ENCODE data around the gene TBX3.

The TBX3 gene

DNA sequence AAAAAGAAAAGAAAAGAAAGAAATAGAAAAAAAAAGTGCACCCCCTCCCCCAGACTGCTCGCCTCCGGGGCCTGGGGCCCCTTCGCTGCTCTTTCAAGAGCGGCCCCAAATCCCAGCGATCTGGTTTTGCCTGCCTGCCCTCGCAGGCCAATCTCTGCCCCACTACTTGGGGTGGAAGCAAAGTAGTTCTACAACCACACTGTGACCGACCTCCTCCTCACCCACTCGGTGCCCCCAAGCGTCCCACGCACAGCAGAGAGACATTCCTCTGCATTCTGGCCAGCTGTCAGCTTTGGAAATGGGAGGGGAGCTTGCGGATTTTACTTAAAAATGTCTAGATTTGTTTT is 2.4 kb upstream of the TBX3 start:
- Histone ChIP-seq H3K79me2 (ENCODE audit: low read length) (no peaks in the 10 kb centered on the region), H3K36me3 (replicated peaks; ENCODE audit: low read depth, low read length) (no peaks in the 10 kb centered on the region), H3K4me2 (ENCODE audit: low read length) (no peak overlapping the region), H3K27me3 (ENCODE audit: low read depth, low read length) (peaks cover 9% of the 10 kb centered on the region; the same call in 1 of the 2 replicates), H2AFZ (ENCODE audit: low read depth, low read length) (no peak overlapping the region), H3K9ac (ENCODE audit: low read length) (no peak overlapping the region), H3K27ac (ENCODE audit: low read length) (no peak overlapping the region), H4K20me1 (ENCODE audit: insufficient read depth, low read length) (no peaks in the 10 kb centered on the region), H3K4me3 (ENCODE audit: low read length) (no peak overlapping the region), H3K9me3 (ENCODE audit: insufficient read depth, low read length) (no peaks in the 10 kb centered on the region; the same call in 1 of the 2 replicates), H3K4me1 (ENCODE audit: low read length) (no peaks in the 10 kb centered on the region)
- no peak for TF ChIP-seq EZH2phosphoT487 (IDR thresholded peaks at IDR 0.05; ENCODE audit: low read depth)
- TF ChIP-seq, protein P1, sequence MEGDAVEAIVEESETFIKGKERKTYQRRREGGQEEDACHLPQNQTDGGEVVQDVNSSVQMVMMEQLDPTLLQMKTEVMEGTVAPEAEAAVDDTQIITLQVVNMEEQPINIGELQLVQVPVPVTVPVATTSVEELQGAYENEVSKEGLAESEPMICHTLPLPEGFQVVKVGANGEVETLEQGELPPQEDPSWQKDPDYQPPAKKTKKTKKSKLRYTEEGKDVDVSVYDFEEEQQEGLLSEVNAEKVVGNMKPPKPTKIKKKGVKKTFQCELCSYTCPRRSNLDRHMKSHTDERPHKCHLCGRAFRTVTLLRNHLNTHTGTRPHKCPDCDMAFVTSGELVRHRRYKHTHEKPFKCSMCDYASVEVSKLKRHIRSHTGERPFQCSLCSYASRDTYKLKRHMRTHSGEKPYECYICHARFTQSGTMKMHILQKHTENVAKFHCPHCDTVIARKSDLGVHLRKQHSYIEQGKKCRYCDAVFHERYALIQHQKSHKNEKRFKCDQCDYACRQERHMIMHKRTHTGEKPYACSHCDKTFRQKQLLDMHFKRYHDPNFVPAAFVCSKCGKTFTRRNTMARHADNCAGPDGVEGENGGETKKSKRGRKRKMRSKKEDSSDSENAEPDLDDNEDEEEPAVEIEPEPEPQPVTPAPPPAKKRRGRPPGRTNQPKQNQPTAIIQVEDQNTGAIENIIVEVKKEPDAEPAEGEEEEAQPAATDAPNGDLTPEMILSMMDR (IDR thresholded peaks at IDR 0.05; ENCODE audit: low read depth, low read length), result no peak

DNA sequence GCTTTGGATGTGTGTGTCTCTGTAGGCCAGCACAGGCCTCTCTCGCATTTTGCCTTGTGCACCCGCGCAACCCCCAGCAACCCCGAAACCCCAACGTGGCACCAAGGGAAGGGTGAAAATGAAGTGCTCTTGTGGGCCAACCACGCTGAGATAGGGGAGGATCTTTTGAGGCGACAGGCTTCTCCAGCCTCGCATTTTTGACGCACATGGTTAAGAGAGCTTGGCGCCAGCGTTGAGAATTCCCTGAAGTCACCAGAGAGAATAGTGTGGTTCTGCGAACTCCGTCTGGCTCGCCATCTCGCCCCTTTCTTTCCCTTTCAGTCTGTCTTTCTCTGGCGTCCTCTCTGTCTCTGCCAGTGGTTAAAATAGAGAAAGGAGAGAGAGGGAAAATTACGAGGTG is 1.9 kb upstream of the TBX3 start:
- H3K27me3 ChIP-seq (ENCODE audit: low read depth, low read length), result peaks cover 9% of the 10 kb centered on the region; the same call in 1 of the 2 replicates
- H3K4me3 ChIP-seq (ENCODE audit: low read length), result no peak overlapping the region
- H3K36me3 ChIP-seq (replicated peaks; ENCODE audit: low read depth, low read length), result no peaks in the 10 kb centered on the region
- no peaks in the 10 kb centered on the region for H3K4me1 ChIP-seq (ENCODE audit: low read length)
- no peak overlapping the region for H3K9ac ChIP-seq (ENCODE audit: low read length)
- no peaks in the 10 kb centered on the region for H4K20me1 ChIP-seq (ENCODE audit: insufficient read depth, low read length)
- no peak overlapping the region for H2AFZ ChIP-seq (ENCODE audit: low read depth, low read length)
- no peaks in the 10 kb centered on the region for H3K79me2 ChIP-seq (ENCODE audit: low read length)
- no peak for TF ChIP-seq EZH2phosphoT487 (IDR thresholded peaks at IDR 0.05; ENCODE audit: low read depth)
- H3K9me3 ChIP-seq (ENCODE audit: insufficient read depth, low read length), result no peaks in the 10 kb centered on the region; the same call in 1 of the 2 replicates
- no peak overlapping the region for H3K4me2 ChIP-seq (ENCODE audit: low read length)
- no peak overlapping the region for H3K27ac ChIP-seq (ENCODE audit: low read length)

DNA sequence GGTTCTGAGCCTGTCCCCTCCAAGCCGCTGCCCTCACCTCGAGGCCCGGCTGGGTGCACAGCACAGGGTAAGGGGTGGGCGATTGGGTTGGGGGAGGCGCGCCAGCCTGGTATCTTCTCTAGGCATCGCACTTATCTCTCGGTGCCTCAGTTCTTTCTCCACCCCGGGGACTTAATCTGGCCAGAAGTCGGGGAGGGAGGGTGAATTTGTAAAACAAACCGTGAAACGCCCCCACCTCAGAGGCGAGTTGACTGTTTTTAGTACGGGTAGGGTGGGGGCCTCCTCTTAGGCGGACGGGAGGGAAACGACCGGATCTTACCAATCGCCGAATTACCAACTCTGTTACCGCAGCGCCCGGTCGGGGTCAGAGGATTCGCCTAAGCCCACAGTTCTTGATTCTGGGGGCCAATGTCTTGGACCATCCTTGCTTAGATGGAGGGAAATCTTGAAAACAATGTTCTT is 1.4 kb upstream of the TBX3 start:
- no peak overlapping the region for H3K4me2 ChIP-seq (ENCODE audit: low read length)
- no peak overlapping the region for H3K9ac ChIP-seq (ENCODE audit: low read length)
- H3K79me2 ChIP-seq (ENCODE audit: low read length), result no peaks in the 10 kb centered on the region
- no peaks in the 10 kb centered on the region; the same call in 1 of the 2 replicates for H3K9me3 ChIP-seq (ENCODE audit: insufficient read depth, low read length)
- no peak overlapping the region for H2AFZ ChIP-seq (ENCODE audit: low read depth, low read length)
- H3K36me3 ChIP-seq (replicated peaks; ENCODE audit: low read depth, low read length), result no peaks in the 10 kb centered on the region
- no peaks in the 10 kb centered on the region for H4K20me1 ChIP-seq (ENCODE audit: insufficient read depth, low read length)
- TF ChIP-seq, protein P1 (IDR thresholded peaks at IDR 0.05; ENCODE audit: low read depth, low read length), result no peak
- TF ChIP-seq EZH2phosphoT487 (IDR thresholded peaks at IDR 0.05; ENCODE audit: low read depth), result no peak
- peaks cover 9% of the 10 kb centered on the region; the same call in 1 of the 2 replicates for H3K27me3 ChIP-seq (ENCODE audit: low read depth, low read length)
- no peak overlapping the region for H3K4me3 ChIP-seq (ENCODE audit: low read length)
- H3K27ac ChIP-seq (ENCODE audit: low read length), result no peak overlapping the region
- no peaks in the 10 kb centered on the region for H3K4me1 ChIP-seq (ENCODE audit: low read length)

DNA sequence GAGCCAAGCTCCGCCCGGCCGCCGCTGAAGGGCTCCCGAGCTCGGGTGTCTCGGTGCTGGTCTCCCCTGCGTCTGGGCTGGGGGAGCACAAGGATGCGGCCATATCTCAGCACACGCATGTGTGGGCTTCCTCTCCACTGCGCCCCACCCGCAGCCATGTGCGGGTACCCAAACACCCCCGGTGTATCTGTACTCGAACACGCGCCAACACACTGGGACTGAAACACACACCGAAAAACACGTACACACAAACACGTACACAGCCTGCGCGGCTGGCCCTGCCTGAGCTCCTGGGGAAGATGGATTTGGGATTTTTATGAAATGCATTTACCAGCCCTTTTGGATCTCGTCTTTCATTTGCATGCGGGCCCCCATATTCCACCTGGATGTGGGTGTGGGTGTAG is 897 bp upstream of the TBX3 start:
- Histone ChIP-seq H3K9ac (ENCODE audit: low read length) (no peak overlapping the region), H3K27me3 (ENCODE audit: low read depth, low read length) (peaks cover 9% of the 10 kb centered on the region; the same call in 1 of the 2 replicates), H3K27ac (ENCODE audit: low read length) (no peak overlapping the region), H3K79me2 (ENCODE audit: low read length) (no peaks in the 10 kb centered on the region), H3K4me2 (ENCODE audit: low read length) (no peak overlapping the region), H3K4me3 (ENCODE audit: low read length) (no peak overlapping the region), H3K9me3 (ENCODE audit: insufficient read depth, low read length) (no peaks in the 10 kb centered on the region; the same call in 1 of the 2 replicates), H2AFZ (ENCODE audit: low read depth, low read length) (no peak overlapping the region), H3K4me1 (ENCODE audit: low read length) (no peaks in the 10 kb centered on the region), H3K36me3 (replicated peaks; ENCODE audit: low read depth, low read length) (no peaks in the 10 kb centered on the region), H4K20me1 (ENCODE audit: insufficient read depth, low read length) (no peaks in the 10 kb centered on the region)
- TF ChIP-seq EZH2phosphoT487 (IDR thresholded peaks at IDR 0.05; ENCODE audit: low read depth), result no peak
- TF ChIP-seq, protein P1 (IDR thresholded peaks at IDR 0.05; ENCODE audit: low read depth, low read length), result no peak
